Mammary epithelial cell (primary cell): ENCODE data around the gene HPCAL1.

Experiments used
- EZH2 ChIP-seq: IDR thresholded peaks from 2 replicates; pipeline ENCODE4 v1.6.1; 2012; ENCODE audit warnings: low read length, inconsistent platforms, borderline replicate concordance
- TF ChIP-seq, protein P1 (sequence below), 2 donors: IDR thresholded peaks in 1 of 2; conservative IDR thresholded peaks in 1 of 2; 2 replicates each; pipeline ENCODE4 v1.5.1; 2011 to 2012; ENCODE audit warnings: inconsistent platforms in 2 of 2, low read length in 2 of 2, mild to moderate bottlenecking in 2 of 2, control low read depth in 1 of 2, low read depth in 1 of 2; ENCODE audit not compliant: insufficient read depth in 1 of 2; ENCODE audit errors: extremely low read depth in 1 of 2

DNA sequence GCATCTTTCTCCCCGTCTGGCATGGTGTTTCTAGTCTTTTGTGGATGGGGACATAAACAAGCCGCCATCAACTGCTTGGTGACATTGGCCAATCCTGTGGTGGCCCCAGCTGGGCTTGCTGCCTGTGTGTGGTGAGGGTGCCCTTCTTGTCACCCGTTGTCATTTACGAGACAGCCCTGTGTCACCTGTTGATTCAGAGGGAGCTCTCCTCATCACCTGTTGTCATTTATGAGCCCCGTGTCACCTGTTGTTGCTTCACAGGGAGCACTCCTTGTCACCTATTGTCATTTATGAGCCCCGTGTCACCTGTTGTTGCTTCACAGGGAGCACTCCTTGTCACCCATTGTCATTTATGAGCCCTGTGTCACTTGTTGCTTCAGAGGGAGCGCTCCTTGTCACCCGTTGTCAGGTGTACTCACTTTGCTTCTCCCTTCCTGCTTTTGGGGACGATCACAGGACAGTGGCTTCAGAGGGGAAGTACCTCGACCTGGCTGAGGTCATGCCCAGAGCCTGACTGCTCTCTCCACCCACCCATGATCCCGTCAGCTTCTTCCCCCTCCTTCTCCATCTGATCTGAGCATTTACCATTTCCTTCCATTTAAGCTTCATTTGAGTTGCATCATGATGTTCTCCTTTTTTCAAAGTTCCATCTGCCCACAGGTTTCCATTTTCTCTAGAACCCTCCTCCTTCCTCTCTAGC is 29.1 kb downstream of the HPCAL1 start:
- TF ChIP-seq, protein P1, sequence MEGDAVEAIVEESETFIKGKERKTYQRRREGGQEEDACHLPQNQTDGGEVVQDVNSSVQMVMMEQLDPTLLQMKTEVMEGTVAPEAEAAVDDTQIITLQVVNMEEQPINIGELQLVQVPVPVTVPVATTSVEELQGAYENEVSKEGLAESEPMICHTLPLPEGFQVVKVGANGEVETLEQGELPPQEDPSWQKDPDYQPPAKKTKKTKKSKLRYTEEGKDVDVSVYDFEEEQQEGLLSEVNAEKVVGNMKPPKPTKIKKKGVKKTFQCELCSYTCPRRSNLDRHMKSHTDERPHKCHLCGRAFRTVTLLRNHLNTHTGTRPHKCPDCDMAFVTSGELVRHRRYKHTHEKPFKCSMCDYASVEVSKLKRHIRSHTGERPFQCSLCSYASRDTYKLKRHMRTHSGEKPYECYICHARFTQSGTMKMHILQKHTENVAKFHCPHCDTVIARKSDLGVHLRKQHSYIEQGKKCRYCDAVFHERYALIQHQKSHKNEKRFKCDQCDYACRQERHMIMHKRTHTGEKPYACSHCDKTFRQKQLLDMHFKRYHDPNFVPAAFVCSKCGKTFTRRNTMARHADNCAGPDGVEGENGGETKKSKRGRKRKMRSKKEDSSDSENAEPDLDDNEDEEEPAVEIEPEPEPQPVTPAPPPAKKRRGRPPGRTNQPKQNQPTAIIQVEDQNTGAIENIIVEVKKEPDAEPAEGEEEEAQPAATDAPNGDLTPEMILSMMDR (conservative IDR thresholded peaks at IDR 0.05 in 1 of 2, IDR thresholded peaks at IDR 0.05 in 1 of 2; ENCODE audit: extremely low read depth in 1 of 2, insufficient read depth in 1 of 2, low read depth in 1 of 2, low read length in 2 of 2) = no peak
- TF ChIP-seq EZH2 = no peak
